Neural progenitor cell (in vitro differentiated cells): Measurements from ENCODE around the gene METTL16. TPM values are rescaled to one million over a fixed set of nuclear protein-coding genes. Genes with fewer than 3 reads are reported as not detected.

Experiments used
- small RNA-seq: library from RNA; depleted of rRNA; stranded (forward); fragments of <200 nt; gene quantifications from one replicate; pipeline ENCODE3, GENCODE V24; 2015
- total RNA-seq: library from RNA; depleted of rRNA; stranded (reverse); fragments of >200 nt; gene quantifications from 2 replicates; pipeline ENCODE4 v1.2.3, GENCODE V29; 2015; ENCODE audit warnings: low replicate concordance

The METTL16 gene
- total RNA-seq, 1 donor from 2014 or later, result 40.0 TPM

Small RNA genes lying within 50 kb of the gene (small RNA-seq; reads per million reads assigned to genes)
- gene AC006435.3 (not detected), gene AC006435.4 (not detected), gene AC006435.5 (not detected)

Other genes with a start within 250 kb of the METTL16 start
- gene SMG6, start 208.1 kb downstream of the METTL16 start, total RNA-seq, result 19.0 and 27.0 TPM in 2 replicates
- gene SRR, start 207.9 kb downstream of the METTL16 start, total RNA-seq, result 26.4 and 40.9 TPM in 2 replicates
- gene TSR1, start 175.4 kb downstream of the METTL16 start, total RNA-seq, result 42.2 and 55.0 TPM in 2 replicates
- gene SGSM2, start 174.4 kb downstream of the METTL16 start, total RNA-seq, result 39.0 and 70.7 TPM in 2 replicates
- gene MNT, start 110.8 kb downstream of the METTL16 start, total RNA-seq, result 2.2 and 11.1 TPM in 2 replicates
- 177 and 209 TPM in 2 replicates for gene PAFAH1B1, start 81.8 kb upstream of the METTL16 start, total RNA-seq
- 6.8 and 25.3 TPM in 2 replicates for gene CLUH, start 199.9 kb upstream of the METTL16 start, total RNA-seq
- 0.17 and 0.77 TPM in 2 replicates for gene CCDC92B, start 237.8 kb upstream of the METTL16 start, total RNA-seq